HepG2 (cell line): ENCODE data around the gene MED13L. TPM values are rescaled to one million over a fixed set of nuclear protein-coding genes. Genes with fewer than 3 reads are reported as not detected.

Experiments
- ATAC-seq: fragments of 200-7000 bp; cut with Tn5 transposase; 3 replicates; pipeline ENCODE4 v1.9.1; 2020; ENCODE audit warnings: mild to moderate bottlenecking, moderate library complexity
- BruUV-seq: library from RNA; stranded (reverse); fragments of 400-500 nt; replicated peaks from 2 replicates; lab custom pipeline; 2021; lab: Mats Ljungman, UMichigan
- CTCF ChIA-PET: fragments of 300-600 bp; formaldehyde crosslinking; extraction: SDS; loops from one replicate; lab custom pipeline; 2021; ENCODE audit warnings: low total read pairs, inconsistent platforms, low intra/inter-chr PET ratio; lab: Yijun Ruan, JAX
- POLR2A ChIA-PET: fragments of 350-600 bp; sonication (Branson Sonifier 250); formaldehyde crosslinking; loops from one replicate; lab custom pipeline; 2020; ENCODE audit warnings: antibody characterized with exemption, inconsistent platforms; lab: Yijun Ruan, JAX
- DNase-seq: peaks from one replicate; pipeline ENCODE4 v3.0.0-alpha.2; 2015; ENCODE audit warnings: low spot score
- FAIRE-seq: peaks from 3 replicates; lab custom pipeline; 2011; peaks lifted over from hg19 to GRCh38; lab: Jason Lieb, UNC
- H2AFZ ChIP-seq: one replicate; pipeline ENCODE4 v1.6.1; 2011; ENCODE audit warnings: low read length, inconsistent platforms
- H3K27ac ChIP-seq: fragments of 300-600 bp; 3 replicates; pipeline ENCODE4 v1.8.0; 2011; ENCODE audit warnings: mixed run types, mild to moderate bottlenecking, mixed read lengths, low read length, inconsistent platforms; ENCODE audit not compliant: insufficient read depth; ENCODE audit errors: extremely low read length
- H3K27me3 ChIP-seq, 2 experiments: fragments of 200-600 bp in 1 of 2; 2 replicates in 1 of 2; 3 replicates in 1 of 2; pipeline versions ENCODE4 v1.6.0 to v1.8.0; 2011; ENCODE audit warnings: low read length in 2 of 2, mild to moderate bottlenecking in 2 of 2, moderate library complexity in 2 of 2, inconsistent platforms in 1 of 2; ENCODE audit not compliant: insufficient read depth in 2 of 2, control insufficient read depth in 1 of 2
- H3K36me3 ChIP-seq, 2 experiments: fragments of 200-600 bp in 1 of 2; replicated peaks in 1 of 2; 2 replicates in 1 of 2; 3 replicates in 1 of 2; pipeline versions ENCODE4 v1.5.1 to v1.8.0; 2011; ENCODE audit warnings: low read length in 2 of 2, inconsistent platforms in 1 of 2; ENCODE audit not compliant: insufficient read depth in 2 of 2, control insufficient read depth in 1 of 2
- H3K4me1 ChIP-seq: 2 replicates; pipeline ENCODE4 v1.5.1; 2012; ENCODE audit warnings: low read length, inconsistent platforms; ENCODE audit not compliant: insufficient read depth
- H3K4me2 ChIP-seq: 2 replicates; pipeline ENCODE4 v1.6.0; 2011; ENCODE audit warnings: low read depth, low read length, inconsistent platforms
- H3K4me3 ChIP-seq, 3 experiments: fragments of 200-600 bp in 1 of 3; sonication (generic), shearing (Covaris generic) in 1 of 3; replicated peaks in 1 of 3; 2 replicates each; pipeline ENCODE4 v1.5.1; 2011 to 2016; ENCODE audit warnings: low read length in 3 of 3, inconsistent platforms in 2 of 3, low read depth in 2 of 3, mild to moderate bottlenecking in 2 of 3, control low read depth in 1 of 3, mixed read lengths in 1 of 3; ENCODE audit not compliant: insufficient read depth in 1 of 3
- H3K79me2 ChIP-seq: one replicate; pipeline ENCODE4 v1.6.1; 2011; ENCODE audit warnings: low read length, inconsistent platforms; ENCODE audit not compliant: insufficient read depth
- H3K9ac ChIP-seq: 2 replicates; pipeline ENCODE4 v1.6.0; 2011; ENCODE audit warnings: mild to moderate bottlenecking, low read depth, low read length, inconsistent platforms; ENCODE audit not compliant: insufficient read depth
- H3K9me3 ChIP-seq: 2 replicates; pipeline ENCODE4 v1.5.1; 2012; ENCODE audit warnings: mild to moderate bottlenecking, low read length
- H4K20me1 ChIP-seq: 2 replicates; pipeline ENCODE4 v1.6.0; 2011; ENCODE audit warnings: inconsistent platforms, mild to moderate bottlenecking, low read length, moderate library complexity; ENCODE audit not compliant: insufficient read depth
- MATR3 ChIP-seq: sonication (generic); formaldehyde crosslinking; IDR thresholded peaks from 2 replicates; pipeline ENCODE4 v1.4.0; 2020; ENCODE audit warnings: missing genetic modification reagents
- ZNF234 ChIP-seq: sonication (generic); formaldehyde crosslinking; conservative IDR thresholded peaks from 2 replicates; pipeline ENCODE4 v1.5.1; 2020; ENCODE audit warnings: mild to moderate bottlenecking, missing genetic modification reagents
- ZNF33B ChIP-seq: sonication (generic); formaldehyde crosslinking; IDR thresholded peaks from 2 replicates; pipeline ENCODE4 v1.5.1; 2020; ENCODE audit warnings: mild to moderate bottlenecking, missing genetic modification reagents
- WGBS: methylation state at CpG from one replicate; pipeline ENCODE4 v1.1.6; 2017; ENCODE audit warnings: low lambda C conversion rate; 5-methylcytosine and 5-hydroxymethylcytosine counted together
- in situ Hi-C: cut with HindIII; loops from 2 replicates; pipeline ENCODE4 v1.10.0; 2017; ENCODE audit warnings: low pct_unique_long_range_greater_than_20kb; ENCODE audit not compliant: extremely low pct_ligation_motif_present
- intact Hi-C: fragments of 100-400 bp; cut with micrococcal nuclease; formaldehyde crosslinking; loops from one replicate; pipeline ENCODE4 v1.10.0; 2022; ENCODE audit not compliant: unreplicated experiment
- polyA plus RNA-seq, 8 experiments: library from polyadenylated mRNA; depleted of rRNA in 3 of 8; stranded (reverse) in 7 of 8; unstranded in 1 of 8; fragments of >200 nt; fragmentation: Illumina TruSeq in 4 of 8; extraction: Trizol in 4 of 8; gene quantifications; 2 replicates each; pipeline versions ENCODE4 v1.2.1 to v1.2.3, GENCODE V29; 2011 to 2016; ENCODE audit warnings: low read depth in 4 of 8, missing spikeins in 1 of 8, mixed read lengths in 1 of 8; ENCODE audit not compliant: insufficient read depth in 1 of 8
- total RNA-seq, 5 experiments: library from RNA; depleted of rRNA; stranded (reverse); fragments of >200 nt; fragmentation: Illumina TruSeq; extraction: Trizol; gene quantifications; 2 replicates each; pipeline ENCODE4 v1.2.3, GENCODE V29; 2016; ENCODE audit warnings: low read depth in 1 of 5
- TF ChIP-seq, protein P1 (sequence below): sonication (generic); formaldehyde crosslinking; IDR thresholded peaks from 2 replicates; pipeline ENCODE4 v1.5.1; 2020; ENCODE audit warnings: mild to moderate bottlenecking, missing genetic modification reagents, moderate library complexity

Gene MED13L
- total and polyA plus RNA-seq, 2 of the 13 experiments (the other 11 are each of a cell fraction or from before 2014, with no cell fraction given) = 24.8 to 38.9 TPM

DNA sequence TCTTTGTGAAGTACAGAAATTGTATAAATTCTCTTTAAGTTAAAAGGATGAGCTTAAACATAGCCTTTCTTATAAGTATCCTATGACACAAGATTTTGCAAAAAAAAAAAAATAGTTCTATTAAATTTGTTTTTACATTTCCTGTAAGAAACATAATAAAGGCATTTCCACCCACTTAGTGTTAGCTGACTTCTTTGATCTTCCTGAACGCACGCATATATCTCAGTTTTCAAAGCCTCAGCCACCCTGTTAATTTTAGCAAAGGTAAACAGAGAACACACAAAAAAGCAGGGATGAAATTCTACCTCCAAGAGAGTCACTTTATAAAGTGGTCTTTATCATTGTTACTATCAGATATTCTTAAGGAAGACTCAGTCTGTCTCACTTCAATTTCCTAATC, 277.9 kb downstream of the MED13L start:
- no peaks in the 10 kb centered on the region for H3K79me2 ChIP-seq

DNA sequence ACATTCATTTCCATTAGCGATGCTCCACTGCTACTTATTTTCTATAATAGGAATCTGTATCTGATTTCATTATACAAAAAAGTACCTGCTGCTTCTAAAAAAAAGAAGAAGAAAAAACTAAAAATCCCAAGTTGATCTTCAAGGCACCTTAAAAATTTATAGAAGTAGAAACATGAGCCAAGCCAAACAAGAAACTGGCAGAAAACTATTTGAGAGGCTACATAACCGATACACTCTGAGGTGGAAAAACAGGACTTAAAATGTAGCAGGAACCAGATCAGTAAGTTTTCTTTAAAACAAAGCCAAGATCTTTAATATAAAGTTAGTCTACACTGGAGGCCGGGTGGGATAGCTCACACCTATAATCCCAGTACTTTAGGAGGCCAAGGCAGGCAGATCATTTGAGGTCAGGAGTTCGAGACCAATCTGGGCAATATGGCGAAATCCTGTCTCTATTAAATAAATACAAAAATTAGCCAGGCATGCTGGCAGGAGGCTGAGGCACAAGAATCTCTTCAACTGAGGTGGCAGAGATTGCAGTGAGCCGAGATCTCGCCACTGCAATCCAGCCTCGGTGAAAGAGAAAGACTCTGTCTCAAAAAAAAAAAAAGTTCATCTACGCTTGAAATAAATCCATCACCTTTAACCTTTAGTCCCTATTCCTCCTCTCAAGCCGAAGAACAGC, 278.6 kb downstream of the MED13L start:
- no peak for FAIRE-seq
- intact Hi-C loops = loop anchor here (5.0 to 10.0 kb wide), 3 partner anchors 238 to 696 kb away; no protein-coding TSS in a partner anchor
- TF ChIP-seq ZNF33B (CRISPR knock-in tag) = no peak
- TF ChIP-seq, protein P1, sequence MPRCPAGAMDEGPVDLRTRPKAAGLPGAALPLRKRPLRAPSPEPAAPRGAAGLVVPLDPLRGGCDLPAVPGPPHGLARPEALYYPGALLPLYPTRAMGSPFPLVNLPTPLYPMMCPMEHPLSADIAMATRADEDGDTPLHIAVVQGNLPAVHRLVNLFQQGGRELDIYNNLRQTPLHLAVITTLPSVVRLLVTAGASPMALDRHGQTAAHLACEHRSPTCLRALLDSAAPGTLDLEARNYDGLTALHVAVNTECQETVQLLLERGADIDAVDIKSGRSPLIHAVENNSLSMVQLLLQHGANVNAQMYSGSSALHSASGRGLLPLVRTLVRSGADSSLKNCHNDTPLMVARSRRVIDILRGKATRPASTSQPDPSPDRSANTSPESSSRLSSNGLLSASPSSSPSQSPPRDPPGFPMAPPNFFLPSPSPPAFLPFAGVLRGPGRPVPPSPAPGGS (CRISPR knock-in tag) = no peak
- TF ChIP-seq, all 625 proteins: peak for 0
- Histone ChIP-seq H3K27me3 (no peaks in the 10 kb centered on the region), H3K27ac (no peak overlapping the region), H3K36me3 (peaks cover 8 to 33% of the 10 kb centered on the region in 2 experiments), H3K4me1 (no peaks in the 10 kb centered on the region), H2AFZ (no peak overlapping the region), H4K20me1 (no peaks in the 10 kb centered on the region), H3K4me3 (no peak overlapping the region), H3K9me3 (no peaks in the 10 kb centered on the region), H3K4me2 (no peak overlapping the region), H3K9ac (no peak overlapping the region), H3K79me2 (no peaks in the 10 kb centered on the region)
- no peak for ATAC-seq
- in situ Hi-C loops = loop anchor here (10.0 kb wide), 2 partner anchors 236 to 596 kb away; no protein-coding TSS in a partner anchor
- ChIA-PET POLR2A (no interaction called here), CTCF (interaction anchor here (1.8 kb wide), 1 partner anchor 237 kb away, joined by 13 read pairs; no protein-coding TSS in a partner anchor)
- DNase-seq = no peak
- BruUV-seq = no TSS peak
- WGBS = 92% methylated on average over 10 of the region's 10 CpGs

More for the DNA sequence above, 277.9 kb downstream of the MED13L start:
- DNase-seq (no peak), ATAC-seq (no peak), FAIRE-seq (no peak)
- no peak overlapping the region for H2AFZ ChIP-seq
- H4K20me1 ChIP-seq = no peaks in the 10 kb centered on the region
- TF ChIP-seq MATR3 (CRISPR knock-in tag) = no peak
- no peak for TF ChIP-seq ZNF234
- WGBS = 93% methylated on average over 2 of the region's 2 CpGs
- H3K36me3 ChIP-seq = peaks cover 9 to 35% of the 10 kb centered on the region in 2 experiments
- H3K4me1 ChIP-seq = no peaks in the 10 kb centered on the region
- H3K4me2 ChIP-seq = no peak overlapping the region
- no peak overlapping the region for H3K4me3 ChIP-seq
- no peaks in the 10 kb centered on the region for H3K9me3 ChIP-seq
- in situ Hi-C loops = loop anchor here (10.0 kb wide), 2 partner anchors 235 to 595 kb away; no protein-coding TSS in a partner anchor
- ChIA-PET POLR2A (no interaction called here), CTCF (no interaction called here)
- H3K9ac ChIP-seq = no peak overlapping the region
- intact Hi-C loops = loop anchor here (5.0 to 10.0 kb wide), 3 partner anchors 238 to 695 kb away; no protein-coding TSS in a partner anchor
- no peak overlapping the region for H3K27ac ChIP-seq
- H3K27me3 ChIP-seq = no peaks in the 10 kb centered on the region
- no TSS peak for BruUV-seq
